GM19455 (cell line): ENCODE measurements around the gene HSPA5.
"Not testable (repeated sequence)": the region's sequence is repeated elsewhere in the genome, so short reads cannot be mapped to it uniquely, and the experiment has no call there.

Experiments
- ATAC-seq: cut with Tn5 transposase; IDR thresholded peaks from one replicate; pipeline ENCODE4 v1.9.1; 2021; ENCODE audit not compliant: unreplicated experiment

The HSPA5 gene

DNA sequence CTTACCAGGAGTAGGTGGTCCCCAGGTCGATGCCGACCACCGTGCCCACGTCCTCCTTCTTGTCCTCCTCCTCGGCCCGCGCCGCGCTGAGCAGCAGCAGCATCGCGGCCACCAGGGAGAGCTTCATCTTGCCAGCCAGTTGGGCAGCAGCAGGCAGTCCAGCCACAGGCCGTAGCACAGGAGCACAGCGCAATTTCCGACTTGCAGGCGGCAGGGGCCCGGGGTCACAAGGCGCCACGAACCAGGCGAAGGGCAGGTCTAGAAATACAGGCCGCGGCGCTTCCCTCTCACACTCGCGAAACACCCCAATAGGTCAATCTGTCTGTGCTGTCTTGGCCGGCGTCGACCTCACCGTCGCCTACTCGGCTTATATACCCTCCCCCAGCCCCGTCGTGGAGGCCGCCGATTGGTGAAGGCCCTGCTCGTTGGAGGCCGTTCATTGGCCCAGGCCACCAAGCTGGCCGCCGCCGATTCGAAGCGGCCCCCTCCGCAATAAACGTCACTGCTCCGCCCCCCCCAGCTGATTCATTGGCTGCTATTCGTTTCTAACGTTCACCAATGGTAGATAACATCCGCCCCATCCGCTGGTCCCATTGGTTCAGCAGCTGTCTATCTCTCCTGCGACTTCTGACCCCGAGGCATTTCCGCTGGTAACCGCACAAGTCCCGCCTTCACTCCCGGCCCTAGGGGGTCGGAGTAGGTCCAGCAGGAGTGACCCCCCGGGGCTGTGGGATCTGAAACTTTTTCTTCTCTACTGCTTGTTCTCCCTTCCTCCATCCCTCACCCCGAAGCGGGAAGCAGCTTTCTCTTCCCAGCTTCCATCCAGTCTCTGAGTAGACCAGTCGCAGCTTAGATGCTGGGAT, at the start of gene HSPA5:
Gene HSPA5, minus strand, starts transcription at position 344 of the 863 bp plus-strand sequence. Its CDS starts 217 bp downstream, at position 127.
- peak; percentile 91 for ATAC-seq

DNA sequence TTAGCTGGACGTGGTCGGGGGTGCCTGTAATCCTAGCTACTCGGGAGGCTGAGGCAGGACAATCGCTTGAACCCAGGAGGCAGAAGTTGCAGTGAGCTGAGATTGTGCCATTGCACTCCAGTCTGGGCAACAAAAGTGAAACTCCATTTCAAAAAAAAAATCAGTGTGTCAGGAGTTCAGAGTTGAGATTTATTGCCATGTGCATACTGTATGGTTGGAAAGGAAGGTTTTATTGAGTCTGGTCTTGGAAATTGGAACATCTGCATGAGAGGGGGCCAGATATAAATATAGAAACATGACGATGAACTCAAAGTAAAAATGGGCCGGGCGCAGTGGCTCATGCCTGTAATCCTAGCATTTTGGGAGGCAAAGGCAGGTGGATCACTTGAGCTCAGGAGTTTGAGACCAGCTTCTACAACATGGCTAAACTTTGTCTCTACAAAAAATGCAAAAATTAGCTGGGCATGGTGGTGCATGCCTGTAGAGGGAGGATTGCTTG, 45.8 kb upstream of the HSPA5 start:
- not testable (repeated sequence) for ATAC-seq

DNA sequence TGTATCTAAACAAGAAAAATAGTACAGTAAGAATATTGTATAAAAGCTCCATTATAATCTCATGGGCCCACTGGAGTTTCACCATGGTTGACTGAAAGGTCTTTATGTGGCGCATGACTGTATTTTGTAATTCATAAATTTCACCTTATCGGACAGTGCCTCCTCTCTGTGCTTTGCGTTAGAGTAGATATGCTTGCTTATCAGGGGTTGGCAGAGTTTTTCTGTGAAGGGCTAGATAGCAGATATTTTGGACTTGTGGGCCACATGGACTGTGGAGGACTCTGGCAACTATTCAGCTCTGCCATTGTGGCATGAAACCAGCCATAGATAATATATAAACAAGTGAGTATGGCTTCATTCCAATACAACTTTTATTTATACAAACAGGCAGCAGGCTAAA, 43.7 kb upstream of the HSPA5 start:
- ATAC-seq, result no peak

DNA sequence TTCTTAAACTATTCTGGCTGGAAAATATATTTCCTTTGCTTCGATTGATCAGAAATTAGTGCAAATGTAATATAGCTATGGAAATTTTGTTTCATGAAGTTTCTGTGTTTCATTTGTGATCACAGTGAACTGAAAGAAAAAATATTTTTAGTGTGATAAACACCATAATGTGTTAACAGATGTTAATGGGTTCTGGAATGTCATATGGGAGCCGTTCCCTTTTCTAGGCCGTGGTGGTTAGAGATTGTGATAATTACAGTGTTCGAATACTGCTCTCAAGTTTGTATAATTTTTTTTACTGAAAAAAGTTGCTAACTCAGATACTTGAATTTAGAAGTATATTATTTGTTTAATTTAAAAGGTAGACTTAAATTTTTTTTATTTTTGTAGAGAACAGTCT, 39.8 kb upstream of the HSPA5 start:
- no peak for ATAC-seq

DNA sequence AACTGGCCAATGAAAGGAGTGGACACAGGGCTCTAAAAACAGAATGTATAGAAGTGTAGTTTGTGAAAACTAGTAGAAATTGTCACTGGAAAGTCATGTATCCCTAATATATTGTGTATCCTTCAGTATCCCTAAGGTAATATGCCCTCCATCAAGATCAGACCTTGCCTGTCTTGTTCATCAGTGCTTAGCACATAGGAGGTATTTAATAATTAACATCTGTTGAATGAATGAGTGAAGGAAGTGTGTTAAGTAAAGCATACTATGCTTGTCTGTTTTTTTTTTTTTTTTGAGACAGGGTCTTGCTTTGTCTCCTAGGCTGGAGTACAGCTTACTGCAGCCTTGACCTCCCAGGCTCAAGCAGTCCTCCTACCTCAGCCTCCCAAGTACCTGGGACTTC, 36.3 kb upstream of the HSPA5 start:
- no peak for ATAC-seq

DNA sequence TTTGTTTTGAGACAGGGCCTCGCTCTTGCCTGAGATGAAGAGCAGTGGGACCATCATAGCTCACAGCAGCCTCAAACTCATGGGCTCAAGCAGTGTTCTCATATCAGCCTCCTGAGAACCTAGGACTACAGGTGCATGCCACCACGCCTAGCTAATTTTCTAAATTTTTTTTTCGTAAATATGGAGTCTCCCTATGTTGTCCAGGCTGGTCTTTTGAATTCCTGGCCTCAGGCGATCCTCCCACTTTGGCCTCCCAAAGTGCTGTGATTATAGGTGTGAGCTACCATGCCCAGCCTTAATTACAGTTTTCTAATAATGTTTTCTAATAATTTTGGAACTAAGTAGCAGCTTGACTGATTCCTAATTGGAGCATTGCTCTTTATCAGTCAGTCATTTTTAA, 35.6 kb upstream of the HSPA5 start:
- no peak for ATAC-seq

DNA sequence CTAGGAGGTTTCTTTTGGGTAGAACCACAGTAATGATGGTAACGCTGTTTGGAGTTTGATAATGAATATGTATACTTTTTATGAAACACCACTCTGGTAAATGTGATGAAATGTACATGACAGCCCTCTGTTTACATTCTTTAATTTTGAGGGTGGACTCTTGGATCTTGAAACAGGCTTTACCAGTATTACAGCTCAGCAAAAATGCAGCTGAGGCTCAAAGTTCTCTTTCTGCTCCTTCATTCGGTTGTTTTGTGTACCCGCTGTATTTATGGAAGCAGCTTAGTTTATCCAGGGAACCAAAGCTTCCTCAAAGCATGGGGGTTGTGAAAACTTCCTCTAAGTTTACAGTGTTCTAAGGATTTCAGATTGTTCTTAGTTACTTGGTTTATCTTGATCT, 31.6 kb upstream of the HSPA5 start:
- no peak for ATAC-seq

DNA sequence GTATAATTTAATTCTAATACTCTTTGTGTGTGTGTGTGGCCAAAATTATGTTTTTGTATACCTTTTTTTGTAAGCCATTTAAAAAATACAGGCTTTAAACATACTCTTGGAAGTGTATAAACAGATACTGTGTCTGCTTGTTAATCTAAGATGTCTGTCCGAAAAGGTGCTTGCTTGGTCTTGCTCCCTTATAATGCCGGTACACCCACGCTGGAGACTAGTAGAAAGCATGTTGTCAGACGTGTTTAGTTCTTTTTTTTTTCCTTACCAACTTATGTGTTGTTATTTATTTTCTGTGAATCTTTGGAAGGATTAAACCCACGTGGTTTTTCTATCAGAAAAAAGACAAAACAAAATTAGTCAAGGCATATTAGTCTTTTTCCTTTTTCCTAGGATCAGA, 29.9 kb upstream of the HSPA5 start:
- no peak for ATAC-seq

DNA sequence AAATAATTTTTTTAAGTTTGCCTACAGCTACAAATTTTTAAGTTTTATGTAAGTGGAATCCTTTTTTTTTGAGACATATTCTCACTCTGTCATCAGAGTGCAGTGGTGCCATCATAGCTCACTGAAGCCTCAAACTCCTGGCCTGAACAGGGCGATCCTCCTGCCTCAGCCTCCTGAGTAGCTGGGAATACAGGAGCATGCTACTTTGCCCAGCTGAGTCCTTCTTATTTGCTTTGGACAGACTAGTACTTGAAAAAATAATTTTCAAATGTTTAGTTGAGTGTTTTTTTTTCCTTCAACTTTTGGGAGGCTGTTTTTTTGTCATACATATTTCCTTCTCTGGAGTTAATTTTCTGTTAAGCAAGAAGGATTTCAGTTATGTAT, 27.9 kb upstream of the HSPA5 start:
- ATAC-seq, result no peak

DNA sequence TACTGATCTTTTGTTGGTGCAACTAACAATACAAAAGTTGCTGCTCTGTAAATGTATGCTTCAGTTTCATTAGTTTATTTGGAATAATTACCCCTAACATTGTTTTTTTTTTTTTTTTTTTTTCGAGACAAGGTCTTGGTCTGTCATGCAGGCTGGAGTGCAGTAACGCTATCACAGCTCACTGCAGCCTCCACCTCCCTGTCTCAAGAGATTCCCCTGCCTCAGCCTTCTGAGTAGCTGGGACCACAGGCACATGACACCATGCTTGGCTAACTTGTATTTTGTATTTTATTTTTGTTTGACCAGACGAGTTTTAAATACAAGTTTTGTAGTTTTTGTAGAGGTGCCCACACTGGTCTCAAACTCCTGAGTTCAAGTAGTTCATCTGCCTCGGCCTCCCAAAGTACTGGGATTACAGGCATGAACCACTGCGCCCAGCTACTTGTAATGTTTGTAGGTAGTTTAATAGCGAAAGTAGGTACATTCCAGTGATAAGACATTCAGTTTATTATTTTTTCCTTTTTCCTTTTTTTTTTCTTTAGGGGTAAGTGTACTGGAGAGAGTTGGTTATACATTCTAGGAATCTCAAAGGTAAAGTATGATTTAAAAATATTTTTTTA, 27.4 kb upstream of the HSPA5 start:
- no peak for ATAC-seq

DNA sequence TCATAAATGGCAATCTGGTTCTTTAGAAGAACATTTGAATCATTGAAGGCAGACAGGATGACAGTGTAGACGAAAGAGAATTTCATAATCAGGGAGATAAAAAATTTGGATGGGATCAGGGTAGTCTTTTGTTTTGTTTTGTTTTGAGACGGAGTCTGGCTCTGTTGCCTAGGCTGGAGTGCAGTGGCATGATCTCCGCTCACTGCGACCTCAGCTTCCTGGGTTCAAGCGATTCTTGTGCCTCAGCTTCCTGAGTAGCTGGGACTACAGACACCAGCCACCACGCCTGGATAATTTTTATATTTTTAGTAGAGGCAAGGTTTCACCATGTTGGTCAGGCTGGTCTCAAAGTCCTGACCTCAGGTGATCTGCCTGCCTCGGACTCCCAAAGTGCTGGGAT, 22.9 kb upstream of the HSPA5 start:
- ATAC-seq, result not testable (repeated sequence)

DNA sequence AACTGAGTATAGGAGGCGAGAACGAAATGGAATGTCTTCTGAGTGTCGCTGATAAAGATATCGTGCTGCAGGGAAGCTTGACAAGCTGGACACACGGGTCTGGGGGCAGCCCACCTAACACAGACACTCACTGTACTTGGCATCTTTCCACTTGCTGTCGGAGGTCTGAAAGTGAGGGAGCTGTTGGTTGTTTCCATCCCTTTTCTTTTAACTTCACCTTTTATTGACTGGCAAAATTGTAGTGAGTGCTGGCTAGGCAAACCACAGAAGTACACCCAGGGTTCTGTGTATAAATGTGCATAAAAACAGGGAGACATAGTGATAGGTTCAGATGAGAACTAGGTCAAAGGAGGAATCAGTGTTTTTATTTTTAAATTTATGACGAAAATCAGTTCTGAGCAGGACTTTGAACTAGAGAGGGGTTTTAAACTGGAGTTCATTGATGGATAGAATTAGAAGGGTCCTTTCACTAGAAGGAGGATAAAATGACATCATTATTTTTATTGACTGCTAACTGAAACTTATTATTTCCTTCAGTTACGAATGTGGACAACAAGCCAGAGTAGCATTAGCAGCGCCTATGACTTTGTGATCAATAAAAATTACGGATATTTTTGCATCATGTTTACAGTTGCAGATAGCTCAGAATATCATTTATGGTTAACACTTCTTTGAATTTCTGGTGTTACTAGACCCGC, 21.3 kb upstream of the HSPA5 start:
- peak; percentile 5 for ATAC-seq

DNA sequence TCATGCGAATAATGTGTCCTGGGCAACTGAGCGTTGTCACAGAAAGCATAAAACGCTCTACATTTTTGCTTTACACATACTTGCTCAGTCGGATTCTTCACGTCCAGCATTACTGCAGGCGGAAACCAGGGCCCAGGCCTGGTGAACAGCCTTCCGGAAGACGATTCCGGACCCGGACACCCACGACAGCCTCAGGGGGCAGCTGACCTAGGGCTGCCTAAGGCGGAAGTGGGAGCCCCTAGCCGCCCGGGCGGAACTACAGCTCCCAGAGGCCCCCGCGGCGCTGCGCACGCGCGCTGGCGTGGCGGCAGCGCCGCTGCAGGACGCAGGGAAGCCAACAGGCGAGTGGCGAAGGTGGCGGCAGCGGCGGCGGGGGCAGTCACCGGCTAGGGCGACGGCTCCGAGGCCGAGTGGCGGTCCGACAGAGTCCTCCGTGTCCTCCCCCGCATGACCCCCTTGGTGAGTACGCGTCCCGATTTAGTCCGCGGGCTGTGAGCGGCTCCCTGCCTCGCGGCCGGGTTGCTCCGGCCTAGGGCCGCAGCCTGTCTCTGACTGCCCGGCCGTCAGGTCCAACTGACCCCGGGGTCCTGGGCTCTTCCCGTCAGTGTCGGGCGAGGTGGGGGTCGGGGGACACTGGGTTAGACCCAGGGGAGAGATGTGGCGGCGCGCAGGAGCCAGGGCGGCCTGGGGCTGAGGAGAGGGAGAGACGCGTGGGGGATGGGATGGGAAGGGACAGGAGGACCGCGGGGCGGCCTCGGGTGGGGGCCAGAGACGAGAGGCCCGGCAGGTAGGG, 20.6 kb upstream of the HSPA5 start, which contains the start of gene GAPVD1:
Gene GAPVD1, plus strand, starts transcription at position 326 of the 793 bp plus-strand sequence. CDS start 37,096 bp downstream, outside the sequence.
- peak; percentile 86 for ATAC-seq

DNA sequence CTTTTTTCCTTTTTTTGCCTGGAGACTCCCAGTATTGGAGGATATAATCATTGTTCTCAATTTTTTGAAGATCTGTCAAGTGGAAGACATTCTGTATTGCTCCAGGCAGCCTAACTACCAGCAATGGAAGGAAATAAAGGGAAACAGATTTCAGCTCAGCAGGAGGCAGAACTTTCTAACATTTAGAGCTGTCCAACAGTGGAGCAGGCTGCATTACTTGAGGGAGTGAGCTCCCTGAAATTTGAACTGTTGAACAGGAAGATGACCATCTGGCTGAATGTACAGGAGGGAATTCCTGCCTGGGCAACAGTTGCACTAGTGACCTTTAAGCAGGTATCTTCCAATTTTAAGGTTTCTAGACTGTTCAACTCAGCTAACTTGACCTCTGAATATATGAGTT, 19.4 kb upstream of the HSPA5 start:
- no peak for ATAC-seq

DNA sequence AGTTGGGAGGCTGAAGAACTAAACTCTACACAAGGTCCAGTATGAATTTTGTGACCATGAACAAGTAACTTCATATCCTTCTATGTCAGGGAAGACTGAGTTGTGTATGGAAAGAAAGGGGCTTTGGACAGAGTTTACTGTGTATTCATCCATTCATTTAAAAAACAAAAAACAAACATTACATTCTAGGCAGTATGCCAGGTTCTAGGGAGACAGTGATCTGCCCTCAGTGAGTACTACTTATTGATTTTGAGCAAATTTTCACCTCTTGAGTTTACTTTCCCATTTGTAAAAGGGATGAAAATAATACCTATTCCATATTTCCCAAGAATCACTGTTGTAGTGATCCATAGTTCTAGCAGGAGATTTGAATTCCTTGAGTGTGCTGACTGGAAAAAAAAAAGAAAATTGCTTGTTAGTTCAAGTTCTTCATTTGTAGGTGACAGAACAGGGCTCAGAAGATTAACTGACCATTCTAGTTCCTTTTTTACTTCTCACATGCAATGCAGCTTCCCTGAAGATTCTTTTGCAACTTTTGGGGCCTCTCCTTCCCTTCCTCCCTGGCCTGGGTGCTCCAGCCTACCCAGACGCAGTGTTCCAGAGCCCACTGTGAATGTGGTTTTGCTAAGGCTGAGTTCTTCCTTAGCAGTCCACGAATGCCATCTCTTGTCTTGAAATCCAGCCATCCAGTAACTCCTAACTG, 17.8 kb upstream of the HSPA5 start:
- ATAC-seq, result no peak

DNA sequence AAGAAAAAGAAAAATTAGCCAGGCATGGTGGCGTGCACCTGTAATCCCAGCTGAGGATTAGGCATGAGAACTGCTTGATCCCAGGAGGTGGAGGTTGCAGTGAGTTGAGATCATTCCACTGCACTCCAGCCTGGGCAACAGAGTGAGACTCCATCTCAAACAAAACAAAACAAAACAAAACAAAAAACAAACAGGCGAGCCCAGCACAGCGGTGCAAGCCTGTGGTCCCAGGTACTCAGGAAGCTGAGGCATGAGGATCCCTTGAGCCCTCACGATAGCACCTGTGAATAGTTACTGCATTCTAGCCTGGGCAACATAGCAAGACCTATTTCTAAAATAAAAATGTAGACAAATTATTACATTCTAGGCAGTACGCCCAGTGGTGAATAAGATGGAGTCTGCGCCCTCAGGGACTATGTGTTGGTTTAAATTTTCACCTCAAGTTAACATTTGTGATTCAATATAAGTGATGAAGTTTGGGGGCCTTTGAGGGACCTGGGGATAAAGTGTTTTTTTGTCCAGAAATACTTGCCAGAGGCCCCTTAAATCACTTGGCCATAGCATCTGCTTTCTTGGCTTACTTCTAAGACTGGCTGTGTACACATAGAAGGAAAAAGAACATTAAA, 17.1 kb upstream of the HSPA5 start:
- ATAC-seq, result no peak

DNA sequence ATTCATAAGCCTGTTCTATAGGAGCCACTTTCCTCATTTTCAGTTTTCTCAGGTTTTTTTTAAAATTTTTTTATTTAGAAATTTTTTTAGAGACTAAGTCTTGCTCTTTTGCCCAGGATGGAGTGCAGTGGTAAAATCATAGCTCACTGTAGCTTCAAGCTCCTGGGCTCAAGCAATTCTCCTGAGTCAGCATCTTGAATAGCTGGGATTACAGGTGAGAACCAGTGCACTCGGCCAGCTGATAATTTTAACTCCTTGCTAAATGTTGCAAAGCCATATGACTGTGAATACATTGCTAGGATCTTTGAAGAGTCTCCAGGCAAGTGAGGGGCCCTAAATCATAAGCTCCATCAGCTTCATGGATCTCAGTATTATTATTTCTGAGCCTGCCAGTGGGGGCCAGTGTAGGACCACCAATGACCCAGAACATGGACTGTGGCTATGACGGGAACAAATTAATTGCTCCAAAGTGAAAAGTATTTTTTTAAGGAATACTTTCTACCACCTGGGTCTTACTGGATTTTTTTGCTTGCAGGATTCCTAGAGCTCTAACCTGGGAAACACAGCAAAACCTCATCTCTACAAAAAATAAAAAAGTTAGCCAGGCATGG, 14.7 kb upstream of the HSPA5 start:
- no peak for ATAC-seq

DNA sequence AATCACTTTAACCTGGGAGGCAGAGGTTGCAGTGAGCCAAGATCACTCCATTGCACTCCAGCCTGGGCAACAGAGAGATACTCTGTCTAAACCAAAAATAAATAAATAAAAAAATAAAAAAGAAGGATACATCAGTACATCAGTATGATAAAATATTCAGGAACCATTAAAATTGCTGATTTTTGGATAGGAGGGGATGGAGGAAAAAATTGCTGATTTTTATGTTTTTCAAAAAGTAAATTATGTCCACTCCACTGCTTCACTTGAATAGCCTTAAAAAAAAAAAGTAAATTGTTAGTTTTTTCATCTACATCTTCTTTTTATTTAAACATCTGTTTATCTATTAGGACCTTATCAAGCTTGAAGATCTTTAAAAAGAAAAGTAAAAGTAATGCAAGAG, 13.1 kb upstream of the HSPA5 start:
- no peak for ATAC-seq

DNA sequence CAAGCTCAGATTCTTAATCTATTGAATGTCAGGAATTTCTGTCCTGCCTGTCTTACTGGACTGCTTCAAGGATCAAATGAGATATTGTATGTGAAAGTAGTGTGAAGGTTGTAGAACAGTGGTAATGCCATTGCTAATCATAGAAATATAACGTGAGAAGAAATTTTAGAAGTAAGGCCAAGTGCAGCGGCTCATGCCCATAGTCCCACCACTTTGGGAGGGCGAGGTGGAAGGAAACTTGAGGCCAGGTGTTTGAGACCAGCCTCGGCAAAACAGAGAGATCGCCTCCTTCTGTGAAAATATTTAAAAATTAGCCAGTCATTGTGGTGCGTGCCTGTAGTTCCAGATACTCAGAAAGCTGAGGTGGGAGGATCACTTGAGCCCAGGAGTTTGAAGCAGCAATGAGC, 5.1 kb upstream of the HSPA5 start:
- ATAC-seq, result no peak
